HEK293T (cell line): Measurements from ENCODE around the gene HTT.

ENCODE experiments used
- BHLHE40 ChIP-seq: fragments of 450-650 bp; IDR thresholded peaks from 2 replicates; pipeline ENCODE4 v1.6.1; 2016; ENCODE audit warnings: mild to moderate bottlenecking, moderate library complexity, borderline replicate concordance
- ELF4 ChIP-seq: fragments of 450-650 bp; IDR thresholded peaks from 2 replicates; pipeline ENCODE4 v1.6.1; 2017; ENCODE audit warnings: antibody characterized with exemption
- HDGF ChIP-seq: fragments of 450-650 bp; IDR thresholded peaks from 2 replicates; pipeline ENCODE4 v1.6.1; 2017; ENCODE audit warnings: antibody characterized with exemption, borderline replicate concordance
- SP1 ChIP-seq: fragments of 450-650 bp; IDR thresholded peaks from 2 replicates; pipeline ENCODE4 v1.6.1; 2017
- TARDBP ChIP-seq: fragments of 450-650 bp; IDR thresholded peaks from 2 replicates; pipeline ENCODE4 v1.6.1; 2016
- ZNF384 ChIP-seq: fragments of 450-650 bp; IDR thresholded peaks from 2 replicates; pipeline ENCODE4 v1.6.1; 2016

DNA sequence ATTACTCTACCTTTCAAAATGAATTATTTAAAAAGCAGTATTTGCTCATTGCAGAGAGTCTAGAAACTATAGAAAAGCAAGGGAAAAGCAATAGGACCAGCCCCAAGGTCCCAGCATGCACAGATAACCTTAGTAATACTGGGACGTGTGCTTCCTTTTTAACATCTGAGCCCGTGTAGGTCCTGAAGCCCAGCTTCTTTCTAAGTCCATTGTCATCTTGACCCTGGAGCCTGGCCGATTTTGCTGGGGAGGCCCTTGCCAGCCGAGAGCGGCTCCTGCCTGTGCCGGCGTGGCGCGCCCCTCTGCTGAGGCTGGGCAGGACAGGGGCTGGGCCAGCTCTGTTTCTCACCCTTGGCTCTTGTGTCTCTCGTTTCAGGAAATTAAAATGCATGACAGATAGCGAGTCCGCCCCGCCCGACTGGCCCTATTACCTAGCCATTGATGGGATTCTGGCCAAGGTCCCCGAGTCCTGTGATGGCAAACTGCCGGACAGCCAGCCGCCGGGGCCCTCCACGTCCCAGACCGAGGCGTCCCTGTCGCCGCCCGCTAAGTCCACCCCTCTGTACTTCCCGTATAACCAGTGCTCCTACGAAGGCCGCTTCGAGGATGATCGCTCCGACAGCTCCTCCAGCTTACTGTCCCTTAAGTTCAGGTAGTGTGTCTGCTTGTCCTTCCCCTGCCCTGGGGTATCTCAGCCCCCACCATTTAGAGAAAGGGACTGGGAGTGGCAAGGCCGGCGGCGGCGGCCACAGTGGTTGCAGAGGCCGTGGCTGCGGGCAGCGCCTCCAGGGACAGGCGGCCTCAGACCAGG lies 178.6 kb downstream of the HTT start:
- TF ChIP-seq HDGF (no peak), ZNF384 (no peak), BHLHE40 (no peak), SP1 (no peak), ELF4 (no peak), TARDBP (no peak)
